Kidney glomerular epithelial cell (primary cell): ENCODE measurements around the gene ANKRD35.
"Not testable (repeated sequence)": the region's sequence is repeated elsewhere in the genome, so short reads cannot be mapped to it uniquely, and the experiment has no call there.

Source experiments
- DNase-seq: peaks from one replicate; lab custom pipeline; 2025; lab: John Stamatoyannopoulos, UW

Gene ANKRD35

GRCh38 chr1:145885738-145886287 lies at the start of gene ANKRD35:
ANKRD35 (minus strand) TSS chr1:145885866; CDS start chr1:145885758, 108 bp downstream.
- peak; percentile 41 for DNase-seq

GRCh38 chr1:145932522-145933009 lies 46.9 kb upstream of the ANKRD35 start:
- not testable (repeated sequence) for DNase-seq

DNA sequence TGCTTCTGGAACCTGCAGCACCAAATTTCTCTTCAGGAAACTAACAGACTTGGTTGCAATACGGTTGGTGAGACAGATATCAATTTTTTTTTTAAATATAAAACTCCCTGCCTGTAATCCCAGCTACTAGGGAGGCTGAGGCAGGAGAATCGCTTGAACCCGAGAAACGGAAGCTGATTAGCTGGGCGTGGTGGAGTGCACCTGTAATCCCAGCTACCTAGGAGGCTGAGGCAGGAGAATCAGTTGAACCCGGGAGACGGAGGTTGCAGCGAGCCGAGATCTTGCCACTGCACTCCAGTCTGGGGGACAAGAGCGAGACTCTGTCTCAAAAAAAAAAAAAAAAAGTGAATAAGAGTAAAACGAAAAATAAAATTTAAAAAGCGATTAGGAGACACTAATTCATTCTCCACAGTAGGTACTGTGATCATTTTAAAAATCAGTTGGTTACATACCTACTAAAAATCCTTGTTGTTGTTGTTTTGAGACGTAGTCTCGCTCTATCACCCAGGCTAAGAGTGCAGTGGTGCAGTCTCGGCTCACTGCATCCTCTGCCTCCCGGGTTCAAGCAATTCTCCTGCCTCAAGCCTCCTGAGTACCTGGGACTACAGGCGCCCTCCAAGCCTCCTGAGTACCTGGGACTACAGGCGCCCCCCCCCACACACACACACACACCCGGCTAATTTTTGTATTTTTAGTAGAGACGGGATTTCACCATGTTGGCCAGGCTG lies 42.4 kb upstream of the ANKRD35 start:
- peak; percentile 39 for DNase-seq

- peak; percentile 98 for DNase-seq
Measured at GRCh38 chr1:145927063-145927886, 41.6 kb upstream of the ANKRD35 start, which contains the start of gene RBM8A. RBM8A (minus strand) TSS chr1:145927484; CDS start chr1:145927426, 58 bp downstream.

DNA sequence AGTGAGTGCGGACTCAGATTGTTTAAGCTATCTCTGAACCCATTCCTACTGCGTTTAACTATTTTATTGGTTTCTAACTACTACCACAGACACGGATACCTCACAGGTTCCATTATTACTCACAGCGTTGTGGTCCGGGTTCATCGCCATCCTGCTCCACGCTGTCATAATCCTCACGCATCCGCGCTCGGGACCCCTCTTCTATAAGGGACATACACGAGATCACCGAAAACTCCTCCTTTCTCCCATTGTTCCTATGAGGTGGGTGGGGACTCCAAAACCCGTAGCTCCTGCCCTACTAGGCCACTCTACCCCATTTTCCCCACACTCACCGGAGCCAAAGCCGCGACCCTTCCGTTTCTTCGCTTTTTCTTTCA lies 41.0 kb upstream of the ANKRD35 start:
- DNase-seq, result no peak

GRCh38 chr1:145922266-145922665 lies 36.6 kb upstream of the ANKRD35 start:
- no peak for DNase-seq

DNA sequence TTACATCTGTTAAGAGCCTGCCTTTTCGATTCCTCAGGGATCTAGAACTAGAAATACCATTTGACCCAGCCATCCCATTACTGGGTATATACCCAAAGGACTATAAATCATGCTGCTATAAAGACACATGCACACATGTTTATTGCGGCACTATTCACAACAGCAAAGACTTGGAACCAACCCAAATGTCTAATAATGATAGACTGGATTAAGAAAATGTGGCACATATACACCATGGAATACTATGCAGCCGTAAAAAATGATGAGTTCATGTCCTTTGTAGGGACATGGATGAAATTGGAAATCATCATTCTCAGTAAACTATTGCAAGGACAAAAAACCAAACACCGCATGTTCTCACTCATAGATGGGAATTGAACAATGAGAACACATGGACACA lies 34.6 kb upstream of the ANKRD35 start:
- DNase-seq, result not testable (repeated sequence)

GRCh38 chr1:145918992-145919939 lies 33.6 kb upstream of the ANKRD35 start:
- DNase-seq, result peak; percentile 57

- peak; percentile 83 for DNase-seq
Measured at GRCh38 chr1:145918144-145918991, 32.7 kb upstream of the ANKRD35 start, which contains the start of gene PEX11B. PEX11B (minus strand) TSS chr1:145918717; CDS start chr1:145918688, 29 bp downstream.

DNA sequence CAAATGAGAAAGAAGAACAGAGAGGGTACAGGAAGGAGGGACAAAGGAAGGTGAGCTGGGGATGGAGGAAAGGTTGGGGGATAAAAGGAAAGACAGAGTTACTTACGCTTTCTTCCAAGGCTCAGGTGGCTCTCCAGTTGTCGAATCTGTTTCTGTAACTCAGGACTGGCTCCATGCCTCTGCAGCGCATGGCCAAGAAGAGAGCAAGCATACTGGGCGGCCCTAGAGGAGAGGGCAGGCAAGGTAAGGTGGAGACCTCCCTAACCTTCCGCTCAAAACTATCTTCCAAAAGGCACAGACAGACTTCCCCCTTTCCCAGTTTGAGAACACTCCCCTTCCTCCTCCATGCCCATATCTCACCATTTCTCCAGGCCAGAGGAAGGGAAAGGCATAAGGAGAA lies 31.9 kb upstream of the ANKRD35 start:
- no peak for DNase-seq

DNA sequence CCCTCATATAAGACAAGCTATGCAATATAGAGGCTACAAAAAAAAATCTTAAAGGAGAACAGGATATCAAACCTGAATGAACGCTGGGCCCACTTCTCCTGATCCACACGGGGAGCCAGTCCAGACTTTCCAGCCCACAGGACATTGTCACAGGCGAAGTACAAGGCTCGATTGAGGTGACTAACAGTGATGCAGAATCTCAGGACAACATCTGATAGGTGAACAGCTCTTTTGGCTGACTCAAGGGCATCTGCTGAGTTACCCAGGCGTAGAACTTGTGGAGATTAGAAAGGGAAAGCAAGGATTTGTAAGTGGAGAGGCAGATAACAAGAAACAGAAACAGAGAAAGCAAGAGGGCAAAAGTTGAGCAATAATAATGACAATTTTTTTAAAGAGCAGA lies 31.1 kb upstream of the ANKRD35 start:
- DNase-seq, result no peak

GRCh38 chr1:145912128-145912641 lies 26.5 kb upstream of the ANKRD35 start:
- DNase-seq, result no peak

- no peak for DNase-seq
Measured at GRCh38 chr1:145908653-145909052, 23.0 kb upstream of the ANKRD35 start.

DNA sequence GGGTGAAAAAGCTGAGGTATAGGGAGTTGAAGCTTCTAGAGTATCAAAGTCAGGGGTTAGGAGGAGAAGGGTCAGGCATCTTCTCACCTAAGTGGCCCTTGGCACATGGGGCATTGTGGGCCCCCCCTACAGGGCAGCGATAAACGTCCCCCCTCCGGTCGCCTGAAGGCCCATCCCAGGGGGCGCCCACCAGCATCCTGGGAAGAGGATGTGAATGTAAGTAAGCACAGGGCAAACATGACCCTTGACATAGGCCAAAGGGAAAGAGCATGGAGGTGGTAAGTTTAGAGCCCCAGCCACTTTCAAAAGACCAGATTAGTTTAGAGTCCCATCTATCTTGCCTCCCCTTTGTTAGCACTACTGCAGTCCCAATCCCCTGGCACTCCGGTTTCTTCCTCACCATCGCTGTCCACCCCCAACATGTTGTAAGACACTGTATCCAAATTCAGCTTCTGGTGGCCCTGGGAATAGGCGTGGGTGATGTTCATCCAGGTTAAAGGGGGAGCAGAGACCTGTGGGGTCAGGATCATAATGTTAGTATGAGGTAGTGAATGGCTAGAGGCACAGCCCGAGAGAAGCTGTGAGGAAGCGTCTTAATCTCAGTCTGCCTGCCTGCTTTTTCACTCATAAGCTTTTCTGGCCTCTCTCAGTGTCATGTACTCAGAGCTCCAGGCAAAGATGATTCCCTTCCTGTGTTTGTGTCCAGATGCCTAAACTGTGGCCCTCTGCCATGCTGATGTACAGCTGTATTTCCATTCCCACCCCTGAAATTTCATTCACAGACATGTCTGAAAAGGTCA lies 21.5 kb upstream of the ANKRD35 start:
- no peak for DNase-seq

DNA sequence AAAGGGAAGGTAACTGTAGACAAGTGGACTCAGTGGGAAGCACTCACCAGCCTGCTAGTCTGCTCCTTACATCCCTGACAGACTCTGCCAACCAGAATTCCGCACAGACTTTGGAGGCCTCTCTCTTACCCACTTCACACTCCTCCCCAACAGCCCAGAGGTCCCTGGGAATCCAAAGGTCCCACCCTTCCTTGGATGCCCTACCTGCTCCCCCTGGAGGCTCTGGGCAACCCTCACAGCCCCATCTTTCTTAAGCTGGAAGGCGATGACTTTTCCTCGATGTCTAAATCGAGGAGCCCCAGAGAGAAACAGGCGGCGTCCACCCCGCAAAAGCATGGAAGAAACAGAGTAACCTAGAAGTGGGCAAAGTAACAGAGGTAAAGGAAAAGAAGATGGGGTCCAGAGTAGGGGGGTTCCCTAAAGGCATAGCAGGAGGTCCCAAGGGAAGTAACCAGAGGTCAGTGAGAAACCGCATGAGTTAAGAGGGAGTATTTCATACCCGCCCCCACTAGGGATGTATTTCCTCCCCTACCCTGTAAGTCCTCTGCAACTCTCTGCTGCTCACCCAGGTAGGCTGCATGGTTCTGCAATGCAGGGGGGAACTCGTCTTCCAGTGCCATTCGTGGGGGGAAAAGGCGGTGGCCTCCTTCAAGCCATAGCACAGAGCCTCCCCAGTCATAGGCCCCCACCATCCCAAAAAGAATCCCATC lies 15.8 kb upstream of the ANKRD35 start:
- no peak for DNase-seq

DNA sequence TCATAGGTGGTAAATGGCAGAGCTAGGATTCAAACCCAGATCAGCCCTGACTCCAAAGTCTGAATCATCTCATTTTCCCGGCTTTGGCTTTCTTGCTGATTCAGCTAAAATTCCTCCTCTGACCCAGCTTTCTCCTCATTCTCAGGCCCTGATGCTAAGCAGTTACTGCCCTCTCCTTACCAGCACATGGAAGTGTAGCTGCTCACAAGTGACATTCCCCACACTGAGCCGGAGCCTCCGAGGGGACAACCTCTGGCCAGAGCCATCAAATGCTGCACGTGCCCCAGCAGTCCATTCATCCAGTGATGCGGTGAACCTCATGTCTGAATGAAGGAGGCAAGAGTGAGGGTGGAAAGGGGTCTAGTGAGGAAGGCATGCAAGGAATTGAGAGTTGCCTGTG lies 13.1 kb upstream of the ANKRD35 start:
- DNase-seq, result no peak

- DNase-seq, result no peak
Measured at GRCh38 chr1:145897969-145898368, 12.3 kb upstream of the ANKRD35 start.

DNA sequence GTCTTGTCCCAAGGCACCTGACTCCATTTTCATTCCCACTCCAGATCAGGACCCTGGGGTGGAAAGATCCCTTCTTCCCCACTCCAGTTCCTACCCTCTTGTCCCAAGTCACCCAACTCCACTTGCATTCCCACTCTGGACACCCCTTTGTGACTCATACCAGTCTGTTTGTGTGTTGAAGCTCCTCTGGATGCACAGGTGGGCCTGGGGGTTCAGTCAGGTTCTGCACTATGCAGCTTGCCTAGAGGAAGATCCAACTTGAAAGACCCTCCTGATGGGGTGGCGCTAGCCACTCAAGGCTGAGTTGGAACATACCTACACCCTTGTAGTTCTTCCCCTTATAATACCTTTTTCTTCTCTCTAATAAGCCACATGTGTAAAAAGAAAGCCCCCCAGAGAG lies 9.8 kb upstream of the ANKRD35 start:
- DNase-seq, result no peak
